ENCODE data around the gene RIOX2. TPM values are rescaled to one million over a fixed set of nuclear protein-coding genes. Genes with fewer than 3 reads are reported as not detected.

The RIOX2 gene
- total and polyA plus RNA-seq, 2 experiments from 2014 or later = 8.6 to 11.2 TPM

DNA sequence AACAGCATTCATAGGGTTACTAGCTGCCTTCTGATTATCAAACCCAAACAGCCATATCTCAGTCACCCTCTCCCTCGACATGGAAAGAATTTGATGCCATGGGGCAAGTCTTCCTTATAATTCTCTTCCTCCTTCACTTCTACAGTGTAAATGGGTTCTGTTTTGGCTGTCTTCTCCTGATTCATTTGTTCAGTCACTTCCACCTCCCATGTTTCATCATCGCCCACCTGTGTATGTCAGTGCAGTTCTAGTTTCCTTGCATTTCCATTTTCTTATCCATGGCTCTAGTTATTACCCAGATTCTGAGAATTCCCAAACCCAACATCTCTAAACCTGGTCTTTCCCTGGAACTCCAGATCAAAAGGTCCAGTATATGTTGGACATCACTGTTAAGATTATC lies 41.0 kb downstream of the RIOX2 start:
- H3K27me3 ChIP-seq = no peaks in the 10 kb centered on the region
- H3K36me3 ChIP-seq = peaks cover 12% of the 10 kb centered on the region
- no peaks in the 10 kb centered on the region for H3K9me3 ChIP-seq (ENCODE audit: low read depth)
- DNase-seq (ENCODE audit: low read depth in 1 of 2, low spot score in 1 of 2) = no peak
- no peak overlapping the region for H3K27ac ChIP-seq
- no peaks in the 10 kb centered on the region for H3K4me1 ChIP-seq (ENCODE audit: low read depth)
- H3K4me3 ChIP-seq = no peak overlapping the region
- TF ChIP-seq, protein P1, sequence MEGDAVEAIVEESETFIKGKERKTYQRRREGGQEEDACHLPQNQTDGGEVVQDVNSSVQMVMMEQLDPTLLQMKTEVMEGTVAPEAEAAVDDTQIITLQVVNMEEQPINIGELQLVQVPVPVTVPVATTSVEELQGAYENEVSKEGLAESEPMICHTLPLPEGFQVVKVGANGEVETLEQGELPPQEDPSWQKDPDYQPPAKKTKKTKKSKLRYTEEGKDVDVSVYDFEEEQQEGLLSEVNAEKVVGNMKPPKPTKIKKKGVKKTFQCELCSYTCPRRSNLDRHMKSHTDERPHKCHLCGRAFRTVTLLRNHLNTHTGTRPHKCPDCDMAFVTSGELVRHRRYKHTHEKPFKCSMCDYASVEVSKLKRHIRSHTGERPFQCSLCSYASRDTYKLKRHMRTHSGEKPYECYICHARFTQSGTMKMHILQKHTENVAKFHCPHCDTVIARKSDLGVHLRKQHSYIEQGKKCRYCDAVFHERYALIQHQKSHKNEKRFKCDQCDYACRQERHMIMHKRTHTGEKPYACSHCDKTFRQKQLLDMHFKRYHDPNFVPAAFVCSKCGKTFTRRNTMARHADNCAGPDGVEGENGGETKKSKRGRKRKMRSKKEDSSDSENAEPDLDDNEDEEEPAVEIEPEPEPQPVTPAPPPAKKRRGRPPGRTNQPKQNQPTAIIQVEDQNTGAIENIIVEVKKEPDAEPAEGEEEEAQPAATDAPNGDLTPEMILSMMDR (IDR thresholded peaks at IDR 0.05; ENCODE audit: low read depth, low read length) = no peak

DNA sequence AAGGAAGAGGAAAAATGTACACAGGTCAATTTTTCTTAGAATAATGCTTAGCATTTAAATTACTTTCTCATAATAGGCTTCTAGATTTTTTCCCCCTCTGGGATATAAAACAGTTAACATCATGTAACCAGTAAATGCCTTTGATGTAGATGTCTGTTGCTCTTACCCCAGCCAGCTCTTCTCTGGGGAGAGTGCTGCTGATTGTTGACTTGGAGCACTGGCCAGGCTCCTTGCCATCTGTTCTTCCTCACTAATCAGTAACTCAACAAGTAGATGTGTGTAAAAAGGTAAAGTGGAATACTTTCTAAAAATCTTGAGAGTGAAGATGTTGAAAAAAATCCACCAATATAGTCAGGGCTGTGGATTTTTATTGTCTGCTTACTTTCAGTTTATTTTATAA lies 42.2 kb downstream of the RIOX2 start:
- Histone ChIP-seq H3K9me3 (ENCODE audit: low read depth) (no peaks in the 10 kb centered on the region), H3K4me3 (no peak overlapping the region), H3K27me3 (no peaks in the 10 kb centered on the region), H3K4me1 (ENCODE audit: low read depth) (no peaks in the 10 kb centered on the region), H3K36me3 (peaks cover 12% of the 10 kb centered on the region), H3K27ac (no peak overlapping the region)
- TF ChIP-seq, protein P1 (IDR thresholded peaks at IDR 0.05; ENCODE audit: low read depth, low read length) = no peak
- no peak for DNase-seq (ENCODE audit: low read depth in 1 of 2, low spot score in 1 of 2)

DNA sequence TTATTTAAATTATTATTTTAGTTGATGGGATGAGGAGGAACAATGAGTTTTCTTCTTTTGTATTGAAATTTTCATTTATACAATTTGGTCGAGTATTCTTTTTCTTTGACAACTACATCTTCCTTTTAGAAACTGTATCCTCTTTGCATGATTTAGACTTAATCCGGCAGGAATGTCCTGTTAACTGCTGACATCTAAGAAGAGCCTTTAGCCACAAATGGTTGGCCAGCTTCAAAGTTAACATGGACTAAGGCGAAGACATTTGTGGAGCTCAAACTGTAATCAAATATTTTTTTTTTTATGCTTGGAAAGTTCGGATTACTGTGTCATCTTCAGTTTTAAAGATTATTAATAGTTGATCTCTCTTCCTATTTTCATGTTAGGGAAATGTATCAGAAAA lies 43.2 kb downstream of the RIOX2 start:
- Histone ChIP-seq H3K4me3 (no peak overlapping the region), H3K36me3 (peaks cover 7% of the 10 kb centered on the region), H3K9me3 (ENCODE audit: low read depth) (no peaks in the 10 kb centered on the region), H3K4me1 (ENCODE audit: low read depth) (no peaks in the 10 kb centered on the region), H3K27ac (no peak overlapping the region), H3K27me3 (no peaks in the 10 kb centered on the region)
- TF ChIP-seq, protein P1 (IDR thresholded peaks at IDR 0.05; ENCODE audit: low read depth, low read length) = no peak
- no peak for DNase-seq (ENCODE audit: low read depth in 1 of 2, low spot score in 1 of 2)

DNA sequence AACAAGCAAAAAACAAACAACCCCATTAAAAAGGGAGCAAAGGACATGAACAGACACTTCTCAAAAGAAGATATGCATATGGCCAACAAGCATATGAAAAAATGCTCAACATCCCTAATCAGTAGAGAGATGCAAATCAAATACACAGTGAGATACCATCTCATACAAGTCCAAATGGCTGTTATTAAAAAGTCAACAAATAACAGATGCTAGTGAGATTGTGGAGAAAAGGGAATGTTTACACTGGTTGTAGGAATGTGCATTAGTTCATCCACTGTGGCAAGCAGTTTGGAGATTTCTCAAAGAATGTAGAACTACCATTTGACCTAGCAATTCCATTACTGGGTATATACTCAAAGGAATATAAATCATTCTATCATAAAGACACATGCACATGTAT lies 44.5 kb downstream of the RIOX2 start:
- Histone ChIP-seq H3K9me3 (ENCODE audit: low read depth) (no peaks in the 10 kb centered on the region), H3K36me3 (peaks cover 3% of the 10 kb centered on the region), H3K27ac (no peak overlapping the region), H3K4me1 (ENCODE audit: low read depth) (no peaks in the 10 kb centered on the region), H3K4me3 (no peak overlapping the region), H3K27me3 (no peaks in the 10 kb centered on the region)
- TF ChIP-seq, protein P1 (IDR thresholded peaks at IDR 0.05; ENCODE audit: low read depth, low read length) = no peak
- no peak for DNase-seq (ENCODE audit: low read depth in 1 of 2, low spot score in 1 of 2)

DNA sequence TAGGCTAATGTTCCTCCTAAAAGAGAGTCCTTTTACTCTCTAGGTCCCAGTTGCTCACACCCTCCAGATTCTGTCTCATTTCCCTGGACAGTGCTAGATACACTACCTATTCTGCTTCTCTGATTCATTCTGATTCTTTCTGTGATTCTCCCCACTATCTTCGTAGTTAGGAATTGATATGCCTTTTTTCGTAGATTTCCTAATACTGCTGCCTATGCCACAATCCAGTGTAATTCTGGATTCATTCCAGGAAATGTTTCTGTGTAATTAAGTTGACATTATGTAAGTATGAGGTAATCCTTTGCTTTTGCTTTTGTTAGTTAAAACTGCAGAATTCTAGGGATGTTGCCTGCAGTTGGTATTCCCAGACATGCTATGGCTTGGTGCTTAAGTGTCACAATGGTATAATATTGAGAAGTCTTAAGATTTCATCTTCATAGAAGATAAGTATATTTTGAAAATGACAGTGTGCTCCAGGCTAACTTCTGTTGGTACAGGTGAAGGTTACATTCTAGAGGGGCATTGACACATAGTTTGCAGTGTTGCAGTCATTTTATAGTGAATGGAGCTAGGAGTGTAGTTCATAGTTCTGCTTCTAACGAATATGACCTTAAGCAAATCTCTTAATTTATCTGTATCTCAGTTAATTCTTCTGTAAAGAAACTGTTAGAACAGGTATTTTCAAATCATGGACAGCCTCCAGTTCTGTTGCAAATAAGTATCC lies 54.3 kb downstream of the RIOX2 start:
- Histone ChIP-seq H3K36me3 (no peaks in the 10 kb centered on the region), H3K4me1 (ENCODE audit: low read depth) (no peaks in the 10 kb centered on the region), H3K4me3 (no peak overlapping the region), H3K27ac (no peak overlapping the region), H3K9me3 (ENCODE audit: low read depth) (no peaks in the 10 kb centered on the region), H3K27me3 (no peaks in the 10 kb centered on the region)
- TF ChIP-seq, protein P1 (IDR thresholded peaks at IDR 0.05; ENCODE audit: low read depth, low read length) = no peak
- DNase-seq (ENCODE audit: low read depth in 1 of 2, low spot score in 1 of 2) = peak in 1 of 2 donors; percentile 65

Measured in cardiac muscle cell (in vitro differentiated cells and primary cell).